ENCODE results near the gene DNASE1L3. TPM values are rescaled to one million over a fixed set of nuclear protein-coding genes. Genes with fewer than 3 reads are reported as not detected.

The DNASE1L3 gene
- total and polyA plus RNA-seq, 2 experiments from 2014 or later = not detected

DNA sequence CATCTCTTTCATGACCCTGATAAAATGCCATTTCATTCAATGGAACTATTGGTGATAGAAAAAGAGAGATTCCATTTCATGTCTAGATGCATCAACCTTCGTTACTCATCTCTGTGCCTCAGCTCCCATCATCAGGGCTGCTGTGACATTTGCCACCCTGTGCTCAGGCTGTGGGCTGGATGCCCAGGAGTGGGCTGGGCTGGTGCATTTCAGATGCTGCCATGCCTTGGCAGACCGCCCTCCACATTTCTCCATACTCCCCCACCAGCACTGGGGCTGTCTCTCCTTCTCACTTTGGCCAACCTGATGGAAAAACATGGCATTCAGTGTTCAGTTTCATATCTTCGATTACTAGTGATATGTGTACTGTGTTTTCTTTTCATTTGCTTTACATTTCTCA lies 59.1 kb downstream of the DNASE1L3 start (continued):
- no peak for TF ChIP-seq ETS1 (IDR thresholded peaks at IDR 0.05)
- TF ChIP-seq, protein P1, sequence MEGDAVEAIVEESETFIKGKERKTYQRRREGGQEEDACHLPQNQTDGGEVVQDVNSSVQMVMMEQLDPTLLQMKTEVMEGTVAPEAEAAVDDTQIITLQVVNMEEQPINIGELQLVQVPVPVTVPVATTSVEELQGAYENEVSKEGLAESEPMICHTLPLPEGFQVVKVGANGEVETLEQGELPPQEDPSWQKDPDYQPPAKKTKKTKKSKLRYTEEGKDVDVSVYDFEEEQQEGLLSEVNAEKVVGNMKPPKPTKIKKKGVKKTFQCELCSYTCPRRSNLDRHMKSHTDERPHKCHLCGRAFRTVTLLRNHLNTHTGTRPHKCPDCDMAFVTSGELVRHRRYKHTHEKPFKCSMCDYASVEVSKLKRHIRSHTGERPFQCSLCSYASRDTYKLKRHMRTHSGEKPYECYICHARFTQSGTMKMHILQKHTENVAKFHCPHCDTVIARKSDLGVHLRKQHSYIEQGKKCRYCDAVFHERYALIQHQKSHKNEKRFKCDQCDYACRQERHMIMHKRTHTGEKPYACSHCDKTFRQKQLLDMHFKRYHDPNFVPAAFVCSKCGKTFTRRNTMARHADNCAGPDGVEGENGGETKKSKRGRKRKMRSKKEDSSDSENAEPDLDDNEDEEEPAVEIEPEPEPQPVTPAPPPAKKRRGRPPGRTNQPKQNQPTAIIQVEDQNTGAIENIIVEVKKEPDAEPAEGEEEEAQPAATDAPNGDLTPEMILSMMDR (conservative IDR thresholded peaks at IDR 0.05; ENCODE audit: low read depth in 2 of 2) = no peak

DNA sequence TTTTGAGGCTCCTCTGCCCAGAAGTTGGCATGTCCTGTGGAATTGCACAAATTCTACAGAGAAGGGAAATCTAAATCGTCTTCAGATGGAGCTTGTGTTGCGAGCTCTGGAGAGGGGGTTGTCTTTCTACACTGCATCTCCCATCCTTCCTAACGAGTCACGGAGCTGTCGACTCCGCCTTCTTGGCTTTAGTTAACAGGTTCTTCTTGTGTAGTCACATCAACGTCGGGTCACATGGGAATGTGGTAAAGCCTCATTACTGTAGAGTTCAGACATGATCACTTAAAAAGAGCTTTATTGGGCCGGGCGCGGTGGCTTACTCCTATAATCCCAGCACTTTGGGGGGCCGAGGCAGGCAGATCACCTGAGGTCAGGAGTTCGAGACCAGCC lies 60.0 kb downstream of the DNASE1L3 start:
- Histone ChIP-seq H3K4me2 (no peak overlapping the region), H3K27me3 (ENCODE audit: insufficient read depth) (no peaks in the 10 kb centered on the region), H3F3A (replicated peaks; ENCODE audit: low read depth) (no peaks in the 10 kb centered on the region), H2AFZ (no peak overlapping the region), H3K4me3 (no peak overlapping the region), H4K20me1 (replicated peaks; ENCODE audit: insufficient read depth) (peaks cover 4% of the 10 kb centered on the region), H3K79me2 (replicated peaks; ENCODE audit: insufficient read depth) (no peaks in the 10 kb centered on the region), H3K27ac (ENCODE audit: low read depth) (no peak overlapping the region), H3K9me2 (ENCODE audit: insufficient read depth) (no peaks in the 10 kb centered on the region), H3K36me3 (ENCODE audit: insufficient read depth) (peaks cover 59% of the 10 kb centered on the region), H3K4me1 (ENCODE audit: insufficient read depth) (no peaks in the 10 kb centered on the region)
- ATAC-seq = no peak
- DNase-seq (ENCODE audit: low spot score) = no peak
- Mint-ChIP-seq H3K4me3 (no peak overlapping the region), H3K27me3 (ENCODE audit: insufficient read depth, low read depth, poor library complexity) (peaks cover 2% of the 10 kb centered on the region), H3K27ac (no peak overlapping the region), H3K36me3 (ENCODE audit: low read depth) (peaks cover 58% of the 10 kb centered on the region), H3K4me1 (no peaks in the 10 kb centered on the region), H3K9me3 (no peaks in the 10 kb centered on the region)
- TF ChIP-seq ZNF114 (CRISPR knock-in tag; IDR thresholded peaks at IDR 0.05) = no peak

- Histone ChIP-seq H3K27ac (ENCODE audit: low read depth) (no peak overlapping the region), H2AFZ (no peak overlapping the region), H3K9me2 (ENCODE audit: insufficient read depth) (no peaks in the 10 kb centered on the region), H3F3A (replicated peaks; ENCODE audit: low read depth) (no peaks in the 10 kb centered on the region), H3K27me3 (ENCODE audit: insufficient read depth) (no peaks in the 10 kb centered on the region), H3K4me2 (no peak overlapping the region), H3K4me3 (no peak overlapping the region), H3K79me2 (replicated peaks; ENCODE audit: insufficient read depth) (no peaks in the 10 kb centered on the region), H3K36me3 (ENCODE audit: insufficient read depth) (peaks cover 54% of the 10 kb centered on the region), H4K20me1 (replicated peaks; ENCODE audit: insufficient read depth) (peaks cover 6% of the 10 kb centered on the region), H3K4me1 (ENCODE audit: insufficient read depth) (no peaks in the 10 kb centered on the region)
- H3K4me1 Mint-ChIP-seq = no peaks in the 10 kb centered on the region
- no peak overlapping the region for H3K4me3 Mint-ChIP-seq
- ATAC-seq (no peak), DNase-seq (ENCODE audit: low spot score) (no peak)
- peaks cover 56% of the 10 kb centered on the region for H3K36me3 Mint-ChIP-seq (ENCODE audit: low read depth)
- H3K27me3 Mint-ChIP-seq (ENCODE audit: insufficient read depth, low read depth, poor library complexity) = peaks cover 4% of the 10 kb centered on the region
- H3K9me3 Mint-ChIP-seq = no peaks in the 10 kb centered on the region
- H3K27ac Mint-ChIP-seq = no peak overlapping the region
- TF ChIP-seq ZNF462 (CRISPR knock-in tag; IDR thresholded peaks at IDR 0.05) (no peak), REST (IDR thresholded peaks at IDR 0.05; ENCODE audit: unreplicated experiment) (no peak), ZNF114 (CRISPR knock-in tag; IDR thresholded peaks at IDR 0.05) (no peak), STAT1 (IDR thresholded peaks at IDR 0.05; ENCODE audit: unreplicated experiment) (no peak)
Measured at GRCh38 chr3:58150130-58150809, 60.5 kb downstream of the DNASE1L3 start.

Data from GM23338 (cell line).